Peyer's patch (tissue), 4 donors: ENCODE measurements around the gene EXOSC10.

Experiments used
- CTCF ChIP-seq, 6 experiments: fragments of 450-650 bp in 4 of 6; fragments of 200-600 bp in 2 of 6; sonication (generic) in 1 of 6; IDR thresholded peaks; one replicate each; pipeline ENCODE4 v1.5.1; 2017 to 2019; ENCODE audit warnings: antibody characterized with exemption in 6 of 6, mild to moderate bottlenecking in 3 of 6, moderate library complexity in 1 of 6
- POLR2A ChIP-seq, 2 donors: fragments of 450-650 bp; IDR thresholded peaks; one replicate each; pipeline ENCODE4 v1.5.1; 2017; ENCODE audit warnings: antibody characterized with exemption in 2 of 2, mild to moderate bottlenecking in 2 of 2, moderate library complexity in 2 of 2

- TF ChIP-seq CTCF (IDR thresholded peaks at IDR 0.05) = no peak
- TF ChIP-seq POLR2A (IDR thresholded peaks at IDR 0.05) = no peak
Measured at GRCh38 chr1:11041048-11041447, 58.6 kb downstream of the EXOSC10 start.
